Neural cell (in vitro differentiated cells): Measurements from ENCODE around the gene ITPKB. TPM values are rescaled to one million over a fixed set of nuclear protein-coding genes. Genes with fewer than 3 reads are reported as not detected.

Source experiments
- H2AFZ ChIP-seq: fragments of 200-600, 300-800 bp; sonication (generic), shearing (Covaris generic); 2 replicates; pipeline ENCODE4 v1.6.0; 2014; ENCODE audit warnings: low read depth, mild to moderate bottlenecking, antibody characterized with exemption, low read length, moderate library complexity
- H3F3A ChIP-seq: fragments of 200-600 bp; shearing (Covaris generic); 2 replicates; pipeline ENCODE4 v1.6.1; 2016; ENCODE audit warnings: mild to moderate bottlenecking, moderate library complexity, mixed read lengths, antibody characterized with exemption, low read length; ENCODE audit not compliant: insufficient read depth, poor library complexity, severe bottlenecking
- H3K27ac ChIP-seq: fragments of 200-600, 300-800 bp; sonication (generic), shearing (Covaris generic); 2 replicates; pipeline ENCODE4 v1.5.1; 2014; ENCODE audit warnings: mild to moderate bottlenecking, low read length, moderate library complexity
- H3K27me3 ChIP-seq: fragments of 300-800, 200-600 bp; sonication (generic), shearing (Covaris generic); 2 replicates; pipeline ENCODE4 v1.6.0; 2014; ENCODE audit warnings: mild to moderate bottlenecking, low read depth, low read length, moderate library complexity; ENCODE audit not compliant: insufficient read depth
- H3K36me3 ChIP-seq: fragments of 300-800, 200-600 bp; sonication (generic), shearing (Covaris generic); 2 replicates; pipeline ENCODE4 v1.5.1; 2014; ENCODE audit warnings: mild to moderate bottlenecking, antibody characterized with exemption, low read length, moderate library complexity; ENCODE audit not compliant: insufficient read depth
- H3K4me2 ChIP-seq: fragments of 300-800, 200-600 bp; sonication (generic), shearing (Covaris generic); 2 replicates; pipeline ENCODE4 v1.6.0; 2014; ENCODE audit warnings: mild to moderate bottlenecking, low read length
- H3K4me3 ChIP-seq: fragments of 300-800, 200-600 bp; sonication (generic), shearing (Covaris generic); 2 replicates; pipeline ENCODE4 v1.5.1; 2014; ENCODE audit warnings: mild to moderate bottlenecking, low read length, moderate library complexity
- H3K79me2 ChIP-seq: fragments of 200-600 bp; shearing (Covaris generic); replicated peaks from 2 replicates; pipeline ENCODE4 v1.6.0; 2014; ENCODE audit warnings: mild to moderate bottlenecking, low read length, moderate library complexity; ENCODE audit not compliant: insufficient read depth
- H3K9ac ChIP-seq: fragments of 300-800, 200-600 bp; sonication (generic), shearing (Covaris generic); 2 replicates; pipeline ENCODE4 v1.6.1; 2016; ENCODE audit warnings: mild to moderate bottlenecking, low read length, mixed read lengths
- H3K9me2 ChIP-seq: fragments of 200-600 bp; shearing (Covaris generic); 2 replicates; pipeline ENCODE4 v1.6.1; 2016; ENCODE audit warnings: mild to moderate bottlenecking, low read length, mixed read lengths; ENCODE audit not compliant: insufficient read depth
- H3K9me3 ChIP-seq: fragments of 200-600, 300-800 bp; sonication (generic), shearing (Covaris generic); 2 replicates; pipeline ENCODE4 v1.6.1; 2016; ENCODE audit warnings: mild to moderate bottlenecking, mixed run types, low read length, moderate library complexity, mixed read lengths
- H4K20me1 ChIP-seq: fragments of 200-600 bp; shearing (Covaris generic); 2 replicates; pipeline ENCODE4 v1.6.1; 2016; ENCODE audit warnings: mild to moderate bottlenecking, mixed run types; ENCODE audit not compliant: insufficient read depth
- CTCF ChIP-seq: fragments of 450-650 bp; IDR thresholded peaks from 2 replicates; pipeline ENCODE4 v1.5.1; 2014; ENCODE audit warnings: antibody characterized with exemption, mild to moderate bottlenecking, moderate library complexity; ENCODE audit not compliant: poor library complexity, severe bottlenecking
- EP300 ChIP-seq: fragments of 450-650 bp; conservative IDR thresholded peaks from 2 replicates; pipeline ENCODE4 v1.6.1; 2014; ENCODE audit warnings: antibody characterized with exemption, mild to moderate bottlenecking, moderate library complexity; ENCODE audit not compliant: poor library complexity, severe bottlenecking
- EZH2 ChIP-seq: fragments of 200-600, 300-800 bp; shearing (Covaris generic), sonication (generic); IDR thresholded peaks from 2 replicates; pipeline ENCODE4 v1.6.1; 2014; ENCODE audit warnings: antibody characterized with exemption, low read length, borderline replicate concordance, mild to moderate bottlenecking; ENCODE audit not compliant: insufficient read depth, poor library complexity, severe bottlenecking
- MXI1 ChIP-seq: fragments of 450-650 bp; conservative IDR thresholded peaks from 2 replicates; pipeline ENCODE4 v1.6.1; 2014; ENCODE audit warnings: antibody characterized with exemption, mild to moderate bottlenecking; ENCODE audit not compliant: poor library complexity, severe bottlenecking
- POLR2AphosphoS5 ChIP-seq: IDR thresholded peaks from 2 replicates; pipeline ENCODE4 v1.6.1; 2012
- RAD21 ChIP-seq: fragments of 450-650 bp; conservative IDR thresholded peaks from 2 replicates; pipeline ENCODE4 v1.6.1; 2014; ENCODE audit warnings: antibody characterized with exemption, mild to moderate bottlenecking, moderate library complexity
- REST ChIP-seq: IDR thresholded peaks from 2 replicates; pipeline ENCODE4 v1.6.1; 2012; ENCODE audit warnings: borderline replicate concordance
- SMC3 ChIP-seq: fragments of 450-650 bp; conservative IDR thresholded peaks from 2 replicates; pipeline ENCODE4 v1.6.1; 2014; ENCODE audit warnings: antibody characterized with exemption, mild to moderate bottlenecking, moderate library complexity; ENCODE audit not compliant: poor library complexity
- TAF1 ChIP-seq: IDR thresholded peaks from 2 replicates; pipeline ENCODE4 v1.6.1; 2012; ENCODE audit warnings: low read depth
- polyA plus RNA-seq: library from polyadenylated mRNA; depleted of rRNA; stranded (reverse); fragments of >200 nt; gene quantifications from 2 replicates; pipeline ENCODE4 v1.2.3, GENCODE V29; 2014

Gene ITPKB
- polyA plus RNA-seq, 1 donor from 2014 or later = 0.19 TPM

- Histone ChIP-seq H3F3A (no peaks in the 10 kb centered on the region), H3K27me3 (no peaks in the 10 kb centered on the region), H3K27ac (no peak overlapping the region), H3K9ac (no peak overlapping the region), H3K9me2 (no peaks in the 10 kb centered on the region), H2AFZ (no peak overlapping the region), H4K20me1 (no peaks in the 10 kb centered on the region), H3K4me2 (no peak overlapping the region), H3K79me2 (no peaks in the 10 kb centered on the region), H3K4me3 (no peak overlapping the region), H3K36me3 (no peaks in the 10 kb centered on the region), H3K9me3 (no peaks in the 10 kb centered on the region)
- TF ChIP-seq MXI1 = no peak
- TF ChIP-seq REST = no peak
- no peak for TF ChIP-seq CTCF
- no peak for TF ChIP-seq RAD21
- no peak for TF ChIP-seq TAF1
- TF ChIP-seq EZH2 = no peak
- TF ChIP-seq EP300 = no peak
- no peak for TF ChIP-seq SMC3
- no peak for TF ChIP-seq POLR2AphosphoS5
Observed at GRCh38 chr1:226712742-226713419, 26.2 kb downstream of the ITPKB start.

- no peaks in the 10 kb centered on the region for H3K36me3 ChIP-seq
- H3K27me3 ChIP-seq = no peaks in the 10 kb centered on the region
- no peaks in the 10 kb centered on the region for H3K9me2 ChIP-seq
- no peaks in the 10 kb centered on the region for H3F3A ChIP-seq
- H4K20me1 ChIP-seq = no peaks in the 10 kb centered on the region
- no peak overlapping the region for H3K4me3 ChIP-seq
- H3K79me2 ChIP-seq = no peaks in the 10 kb centered on the region
- H3K4me2 ChIP-seq = no peak overlapping the region
- no peak overlapping the region for H3K27ac ChIP-seq
- H2AFZ ChIP-seq = no peak overlapping the region
- H3K9ac ChIP-seq = no peak overlapping the region
- TF ChIP-seq MXI1 (no peak), RAD21 (no peak), EZH2 (no peak), CTCF (no peak), POLR2AphosphoS5 (no peak), TAF1 (no peak), SMC3 (no peak), REST (no peak), EP300 (no peak)
- no peaks in the 10 kb centered on the region for H3K9me3 ChIP-seq
Observed at GRCh38 chr1:226711976-226712741, 26.9 kb downstream of the ITPKB start.
